ENCODE measurements around the gene TNS1. TPM values are rescaled to one million over a fixed set of nuclear protein-coding genes. Genes with fewer than 3 reads are reported as not detected.
"Not testable (repeated sequence)": the region's sequence is repeated elsewhere in the genome, so short reads cannot be mapped to it uniquely, and the experiment has no call there.

Gene TNS1
- total RNA-seq, 2 donors from 2014 or later, result 168 to 174 TPM

DNA sequence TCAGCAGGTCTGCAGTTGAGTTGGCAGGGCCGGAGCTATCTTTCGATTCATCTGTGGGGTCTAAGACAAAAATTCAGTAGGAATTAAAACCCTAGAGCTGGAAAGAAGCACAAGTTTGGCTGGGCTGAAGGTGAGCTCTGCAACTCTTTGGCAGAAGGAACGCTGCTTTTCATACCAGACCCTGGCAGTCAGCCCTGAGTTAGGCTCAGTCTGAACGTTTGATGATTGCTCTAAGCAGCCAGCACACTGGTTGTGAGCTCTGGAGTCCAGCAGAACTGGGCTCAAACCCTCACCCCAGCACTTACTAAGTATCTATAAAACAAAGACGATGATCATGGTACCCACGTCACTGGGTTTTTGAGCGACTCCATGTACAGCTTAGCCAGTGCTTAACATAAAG lies 192.5 kb downstream of the TNS1 start:
- ATAC-seq (no peak), DNase-seq (no peak)
- Histone ChIP-seq H3K4me3 (no peak overlapping the region), H3K27ac (no peak overlapping the region), H3K9me3 (no peaks in the 10 kb centered on the region), H3K4me1 (no peaks in the 10 kb centered on the region), H3K27me3 (no peaks in the 10 kb centered on the region), H3K36me3 (replicated peaks in 1 of 2; ENCODE audit: insufficient read depth in 1 of 2, low read depth in 2 of 2) (peaks cover 50 to 52% of the 10 kb centered on the region in 2 donors)
- intact Hi-C loops (cut with DNase I), result no loop called here
- 67 to 89% methylated on average over 7 of the region's 7 CpGs for WGBS, 2 donors
- TF ChIP-seq POLR2A (IDR thresholded peaks at IDR 0.05) (no peak), CTCF (IDR thresholded peaks at IDR 0.05) (no peak)

- DNase-seq (no peak), ATAC-seq (no peak)
- no peaks in the 10 kb centered on the region for H3K27me3 ChIP-seq
- intact Hi-C loops (cut with DNase I), result no loop called here
- H3K4me3 ChIP-seq, result no peak overlapping the region
- H3K36me3 ChIP-seq (replicated peaks in 1 of 2; ENCODE audit: insufficient read depth in 1 of 2, low read depth in 2 of 2), result peaks cover 51 to 52% of the 10 kb centered on the region in 2 donors
- H3K4me1 ChIP-seq, result no peaks in the 10 kb centered on the region
- H3K27ac ChIP-seq, result no peak overlapping the region
- H3K9me3 ChIP-seq, result no peaks in the 10 kb centered on the region
- 81 to 96% methylated on average over 7 of the region's 7 CpGs for WGBS, 2 donors
- TF ChIP-seq CTCF (IDR thresholded peaks at IDR 0.05) (no peak), POLR2A (IDR thresholded peaks at IDR 0.05) (no peak)
These were observed 193.1 kb downstream of the TNS1 start for GRCh38 chr2:217809736-217810135.

DNA sequence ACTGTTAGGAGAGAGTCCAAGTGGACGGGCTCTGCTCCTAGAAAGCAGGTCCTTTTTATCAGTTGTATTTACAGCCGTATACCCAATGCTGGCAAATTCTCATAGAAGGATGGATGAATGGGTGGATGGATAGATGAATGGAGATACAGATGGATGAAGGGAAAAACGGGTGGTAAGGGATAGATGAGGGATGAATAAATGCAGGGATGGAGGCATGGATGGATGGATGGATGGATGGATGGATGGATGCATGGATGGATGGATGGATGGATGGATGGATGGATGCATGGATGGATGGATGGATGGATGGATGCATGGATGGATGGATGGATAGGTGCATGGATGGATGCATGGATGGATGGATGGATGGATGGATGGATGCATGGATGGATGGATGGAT lies 193.8 kb downstream of the TNS1 start:
- H3K9me3 ChIP-seq; H3K27me3 ChIP-seq; DNase-seq; H3K27ac ChIP-seq; intact Hi-C loops (cut with DNase I); H3K4me1 ChIP-seq; H3K4me3 ChIP-seq; ATAC-seq: not testable (repeated sequence)
- peaks cover 46 to 57% of the 10 kb centered on the region in 2 donors for H3K36me3 ChIP-seq (replicated peaks in 1 of 2; ENCODE audit: insufficient read depth in 1 of 2, low read depth in 2 of 2)
- WGBS, 2 donors, result 31 to 79% methylated on average over 3 of the region's 3 CpGs

GRCh38 chr2:217808326-217808725 lies 194.5 kb downstream of the TNS1 start:
- no peak overlapping the region for H3K27ac ChIP-seq
- DNase-seq (no peak), ATAC-seq (no peak)
- WGBS, 2 donors, result 73 to 80% methylated on average over 3 of the region's 3 CpGs
- H3K4me1 ChIP-seq, result no peaks in the 10 kb centered on the region
- no peaks in the 10 kb centered on the region for H3K27me3 ChIP-seq
- H3K36me3 ChIP-seq (replicated peaks in 1 of 2; ENCODE audit: insufficient read depth in 1 of 2, low read depth in 2 of 2), result peaks cover 43 to 55% of the 10 kb centered on the region in 2 donors
- TF ChIP-seq CTCF (IDR thresholded peaks at IDR 0.05), result no peak
- H3K4me3 ChIP-seq, result no peak overlapping the region
- intact Hi-C loops (cut with DNase I), result no loop called here
- H3K9me3 ChIP-seq, result no peaks in the 10 kb centered on the region

DNA sequence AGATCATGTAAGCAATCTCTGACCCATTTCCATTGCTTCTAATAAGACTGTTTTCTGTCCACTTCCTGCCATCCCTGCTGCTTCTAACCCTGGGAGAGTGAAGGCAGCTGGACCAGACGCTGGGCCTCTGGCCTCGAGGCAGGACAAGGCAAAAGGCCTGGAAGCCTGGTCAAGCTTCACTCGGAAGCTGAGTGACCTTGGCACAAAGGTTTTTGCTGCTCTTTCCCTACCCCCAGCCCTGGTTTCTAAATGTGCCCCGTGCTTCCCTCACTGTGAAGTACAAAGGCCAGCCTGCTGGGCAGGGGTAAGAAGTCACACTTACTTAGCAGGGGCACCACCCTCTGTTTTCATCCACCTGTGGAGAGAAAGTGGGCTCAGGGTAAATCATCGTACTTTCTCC lies 195.0 kb downstream of the TNS1 start:
- ATAC-seq (no peak), DNase-seq (no peak)
- intact Hi-C loops (cut with DNase I), result no loop called here
- Histone ChIP-seq H3K4me1 (no peaks in the 10 kb centered on the region), H3K27me3 (no peaks in the 10 kb centered on the region), H3K4me3 (no peak overlapping the region), H3K36me3 (replicated peaks in 1 of 2; ENCODE audit: insufficient read depth in 1 of 2, low read depth in 2 of 2) (peaks cover 37 to 54% of the 10 kb centered on the region in 2 donors), H3K9me3 (no peaks in the 10 kb centered on the region), H3K27ac (no peak overlapping the region)
- WGBS, 2 donors, result 62 to 78% methylated on average over 5 of the region's 5 CpGs
- TF ChIP-seq CTCF (IDR thresholded peaks at IDR 0.05), result no peak
